Heart left ventricle (tissue), 13 donors: ENCODE results near the gene FBXO33.

Experiments used
- POLR2A ChIP-seq, 2 donors: fragments of 450-650 bp; IDR thresholded peaks; one replicate each; pipeline ENCODE4 v1.6.1; 2017; ENCODE audit warnings: antibody characterized with exemption in 2 of 2, mild to moderate bottlenecking in 2 of 2, moderate library complexity in 2 of 2
- TF ChIP-seq, protein P1 (sequence below), 12 donors: fragments of 200-600 bp; sonication (generic) in 4 of 12; IDR thresholded peaks; one replicate each; pipeline versions ENCODE4 v1.5.0 to v1.8.0; 2018 to 2022; ENCODE audit warnings: antibody characterized with exemption in 12 of 12, mild to moderate bottlenecking in 5 of 12
- donor health status: ischemic (EF 13 %, LVEDD 7.1; RV severe dilation, severe dysfunction).
- donor health status: DM: no; HTN: yes; CAD: no.
- donor health status: DM: no; HTN: no; CAD: no.
- donor health status: ischemic (EF 25% LVEDD 6.9; RV normal size, moderate dysfunction).
- donor health status: ischemic (EF 25% LVEDD 5.7; RV mildly dilated, moderate dysfunction).
- donor health status: ischemic (EF 35%, LVEDD 5.7; RV mildly dilated, moderate dysfunction).
- donor health status: nonischemic (EF 11% LVEDD 7.7; RV severe dilation, severe dysfunction).
- donor health status: DM: yes; HTN: yes; CAD: no.
- donor health status: PGD.
- donor health status: ischemic (EF 29% LVEDD 5.4; RV normal size, mild dysfunction).
- donor health status: nonischemic (EF 23%, LVEDD 6.1; RV moderate dilation, normal function).

DNA sequence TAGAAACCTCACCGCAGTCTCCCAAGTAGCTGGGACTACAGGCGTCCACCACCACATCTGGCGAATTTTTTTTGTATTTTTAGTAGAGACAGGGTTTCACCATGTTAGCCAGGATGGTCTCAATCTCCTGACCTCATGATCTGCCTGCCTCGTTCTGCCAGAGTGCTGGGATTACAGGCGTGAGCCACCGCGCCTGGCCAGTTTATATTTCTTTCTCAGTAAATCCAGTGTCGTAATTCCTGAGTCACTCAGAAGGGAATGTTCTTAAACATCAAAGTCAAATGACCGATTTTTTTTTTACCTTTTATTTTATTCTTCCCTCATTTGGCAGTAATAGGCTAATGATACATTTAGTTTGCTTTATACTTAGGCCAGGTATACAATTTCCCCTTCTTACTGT is 80.5 kb downstream of the FBXO33 start:
- TF ChIP-seq, protein P1, sequence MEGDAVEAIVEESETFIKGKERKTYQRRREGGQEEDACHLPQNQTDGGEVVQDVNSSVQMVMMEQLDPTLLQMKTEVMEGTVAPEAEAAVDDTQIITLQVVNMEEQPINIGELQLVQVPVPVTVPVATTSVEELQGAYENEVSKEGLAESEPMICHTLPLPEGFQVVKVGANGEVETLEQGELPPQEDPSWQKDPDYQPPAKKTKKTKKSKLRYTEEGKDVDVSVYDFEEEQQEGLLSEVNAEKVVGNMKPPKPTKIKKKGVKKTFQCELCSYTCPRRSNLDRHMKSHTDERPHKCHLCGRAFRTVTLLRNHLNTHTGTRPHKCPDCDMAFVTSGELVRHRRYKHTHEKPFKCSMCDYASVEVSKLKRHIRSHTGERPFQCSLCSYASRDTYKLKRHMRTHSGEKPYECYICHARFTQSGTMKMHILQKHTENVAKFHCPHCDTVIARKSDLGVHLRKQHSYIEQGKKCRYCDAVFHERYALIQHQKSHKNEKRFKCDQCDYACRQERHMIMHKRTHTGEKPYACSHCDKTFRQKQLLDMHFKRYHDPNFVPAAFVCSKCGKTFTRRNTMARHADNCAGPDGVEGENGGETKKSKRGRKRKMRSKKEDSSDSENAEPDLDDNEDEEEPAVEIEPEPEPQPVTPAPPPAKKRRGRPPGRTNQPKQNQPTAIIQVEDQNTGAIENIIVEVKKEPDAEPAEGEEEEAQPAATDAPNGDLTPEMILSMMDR (IDR thresholded peaks at IDR 0.05), result no peak
- TF ChIP-seq POLR2A (IDR thresholded peaks at IDR 0.05), result no peak
